Neural progenitor cell (in vitro differentiated cells): ENCODE results near the gene ASB3.

Experiments used
- EZH2 ChIP-seq: fragments of 200-600 bp; sonication (generic); IDR thresholded peaks from 2 replicates; pipeline ENCODE4 v1.6.1; 2017; ENCODE audit warnings: antibody characterized with exemption, mild to moderate bottlenecking, moderate library complexity
- EZH2phosphoT487 ChIP-seq: fragments of 200-600 bp; sonication (generic); IDR thresholded peaks from 2 replicates; pipeline ENCODE4 v1.6.1; 2017; ENCODE audit warnings: antibody characterized with exemption
- TF ChIP-seq, protein P1 (sequence below): fragments of 200-600 bp; sonication (generic); IDR thresholded peaks from 2 replicates; pipeline ENCODE4 v1.5.1; 2017; ENCODE audit warnings: antibody characterized with exemption, mild to moderate bottlenecking

DNA sequence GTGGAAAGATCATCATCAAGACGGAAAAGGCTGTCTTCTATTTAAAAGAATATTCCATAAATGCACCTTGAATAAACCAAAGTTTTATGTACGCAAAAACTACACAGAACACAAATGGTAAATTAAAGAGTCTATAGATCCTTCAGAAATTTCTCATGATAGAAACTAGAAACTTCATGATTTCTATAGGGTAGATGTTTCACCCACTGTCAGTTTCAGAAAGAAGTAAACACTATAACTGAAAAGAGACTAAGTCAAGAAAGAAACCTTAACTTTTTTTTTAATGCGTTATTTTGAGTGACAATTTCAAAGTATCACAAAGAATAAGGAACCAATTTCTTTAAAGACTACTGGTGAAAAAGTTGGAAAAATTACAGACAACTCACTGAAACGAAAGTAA is 61.1 kb downstream of the ASB3 start:
- TF ChIP-seq, protein P1, sequence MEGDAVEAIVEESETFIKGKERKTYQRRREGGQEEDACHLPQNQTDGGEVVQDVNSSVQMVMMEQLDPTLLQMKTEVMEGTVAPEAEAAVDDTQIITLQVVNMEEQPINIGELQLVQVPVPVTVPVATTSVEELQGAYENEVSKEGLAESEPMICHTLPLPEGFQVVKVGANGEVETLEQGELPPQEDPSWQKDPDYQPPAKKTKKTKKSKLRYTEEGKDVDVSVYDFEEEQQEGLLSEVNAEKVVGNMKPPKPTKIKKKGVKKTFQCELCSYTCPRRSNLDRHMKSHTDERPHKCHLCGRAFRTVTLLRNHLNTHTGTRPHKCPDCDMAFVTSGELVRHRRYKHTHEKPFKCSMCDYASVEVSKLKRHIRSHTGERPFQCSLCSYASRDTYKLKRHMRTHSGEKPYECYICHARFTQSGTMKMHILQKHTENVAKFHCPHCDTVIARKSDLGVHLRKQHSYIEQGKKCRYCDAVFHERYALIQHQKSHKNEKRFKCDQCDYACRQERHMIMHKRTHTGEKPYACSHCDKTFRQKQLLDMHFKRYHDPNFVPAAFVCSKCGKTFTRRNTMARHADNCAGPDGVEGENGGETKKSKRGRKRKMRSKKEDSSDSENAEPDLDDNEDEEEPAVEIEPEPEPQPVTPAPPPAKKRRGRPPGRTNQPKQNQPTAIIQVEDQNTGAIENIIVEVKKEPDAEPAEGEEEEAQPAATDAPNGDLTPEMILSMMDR, result no peak
- TF ChIP-seq EZH2phosphoT487 (no peak), EZH2 (no peak)
